Astrocyte (in vitro differentiated cells and primary cell): ENCODE results near the gene PM20D2.

Experiments used
- EZH2 ChIP-seq: IDR thresholded peaks from 2 replicates; pipeline ENCODE4 v1.6.1; 2012; ENCODE audit warnings: mild to moderate bottlenecking, low read length, inconsistent platforms; ENCODE audit not compliant: insufficient read depth
- TF ChIP-seq, protein P1 (sequence below): IDR thresholded peaks from 2 replicates; pipeline ENCODE4 v1.5.1; 2011; ENCODE audit warnings: low read depth, mild to moderate bottlenecking, inconsistent platforms, low read length, moderate library complexity; ENCODE audit not compliant: insufficient read depth

DNA sequence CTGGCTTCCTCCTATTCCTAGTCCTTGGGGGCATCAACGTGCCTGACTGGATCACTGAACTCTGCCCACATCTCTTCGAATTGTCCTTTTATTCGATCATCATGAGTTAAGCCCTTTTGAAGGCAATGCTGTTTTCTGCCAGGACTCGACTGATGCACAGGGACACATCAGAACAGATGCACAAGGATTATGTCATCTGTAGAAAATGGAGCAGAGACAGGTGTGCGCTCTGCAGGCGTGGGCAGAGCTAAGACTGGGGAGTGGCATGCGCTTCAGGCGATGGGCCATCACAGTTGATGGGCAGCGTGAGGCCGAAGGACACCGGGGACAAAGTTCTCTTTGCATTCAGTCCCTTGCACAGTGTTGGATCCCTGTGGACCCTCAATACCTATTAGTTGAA is 58.2 kb downstream of the PM20D2 start:
- TF ChIP-seq, protein P1, sequence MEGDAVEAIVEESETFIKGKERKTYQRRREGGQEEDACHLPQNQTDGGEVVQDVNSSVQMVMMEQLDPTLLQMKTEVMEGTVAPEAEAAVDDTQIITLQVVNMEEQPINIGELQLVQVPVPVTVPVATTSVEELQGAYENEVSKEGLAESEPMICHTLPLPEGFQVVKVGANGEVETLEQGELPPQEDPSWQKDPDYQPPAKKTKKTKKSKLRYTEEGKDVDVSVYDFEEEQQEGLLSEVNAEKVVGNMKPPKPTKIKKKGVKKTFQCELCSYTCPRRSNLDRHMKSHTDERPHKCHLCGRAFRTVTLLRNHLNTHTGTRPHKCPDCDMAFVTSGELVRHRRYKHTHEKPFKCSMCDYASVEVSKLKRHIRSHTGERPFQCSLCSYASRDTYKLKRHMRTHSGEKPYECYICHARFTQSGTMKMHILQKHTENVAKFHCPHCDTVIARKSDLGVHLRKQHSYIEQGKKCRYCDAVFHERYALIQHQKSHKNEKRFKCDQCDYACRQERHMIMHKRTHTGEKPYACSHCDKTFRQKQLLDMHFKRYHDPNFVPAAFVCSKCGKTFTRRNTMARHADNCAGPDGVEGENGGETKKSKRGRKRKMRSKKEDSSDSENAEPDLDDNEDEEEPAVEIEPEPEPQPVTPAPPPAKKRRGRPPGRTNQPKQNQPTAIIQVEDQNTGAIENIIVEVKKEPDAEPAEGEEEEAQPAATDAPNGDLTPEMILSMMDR = no peak
- TF ChIP-seq EZH2 = no peak
